Hepatocyte (in vitro differentiated cells): ENCODE measurements around the gene PCCA.

Source experiments
- CTCF ChIP-seq: fragments of 200-600 bp; sonication (generic); IDR thresholded peaks from 2 replicates; pipeline ENCODE4 v1.5.1; 2016; ENCODE audit warnings: antibody characterized with exemption, mild to moderate bottlenecking; ENCODE audit not compliant: poor library complexity
- EZH2 ChIP-seq: fragments of 200-600 bp; sonication (generic); IDR thresholded peaks from 2 replicates; pipeline ENCODE4 v1.6.1; 2016; ENCODE audit warnings: antibody characterized with exemption, mild to moderate bottlenecking, borderline replicate concordance
- EZH2phosphoT487 ChIP-seq: fragments of 200-600 bp; sonication (generic); IDR thresholded peaks from one replicate; pipeline ENCODE4 v1.6.1; 2018; ENCODE audit warnings: antibody characterized with exemption, mild to moderate bottlenecking, low read depth, moderate library complexity; ENCODE audit not compliant: unreplicated experiment, severe bottlenecking

GRCh38 chr13:100097821-100098220 is 8.9 kb downstream of the PCCA start:
- TF ChIP-seq CTCF (no peak), EZH2 (no peak), EZH2phosphoT487 (no peak)
